ENCODE data around the gene CD200R1. TPM values are rescaled to one million over a fixed set of nuclear protein-coding genes. Genes with fewer than 3 reads are reported as not detected.

CD200R1 gene
- total and polyA plus RNA-seq, 2 of the 4 experiments (the other 2 are of a cell fraction), result under 0.01 to 0.05 TPM

- H2AK5ac ChIP-seq (ENCODE audit: low read depth, low read length), result no peak overlapping the region
- no peaks in the 10 kb centered on the region for H3K4me1 ChIP-seq (ENCODE audit: control insufficient read depth, insufficient read depth, low read length)
- H3K4ac ChIP-seq (ENCODE audit: low read depth, low read length), result no peak overlapping the region
- H3K27ac ChIP-seq (ENCODE audit: insufficient read depth, low read length), result no peak overlapping the region
- no peaks in the 10 kb centered on the region for H3K36me3 ChIP-seq (ENCODE audit: control insufficient read depth, insufficient read depth, low read length)
- H2BK5ac ChIP-seq (ENCODE audit: low read depth, low read length, poor library complexity, severe bottlenecking), result no peak overlapping the region
- no peaks in the 10 kb centered on the region for H3K79me1 ChIP-seq (ENCODE audit: low read depth in 1 of 2, low read length in 2 of 2)
- H4K91ac ChIP-seq (ENCODE audit: insufficient read depth, low read depth, low read length), result no peak overlapping the region
- H3K27me3 ChIP-seq (ENCODE audit: control insufficient read depth, insufficient read depth, low read length), result peaks cover 21% of the 10 kb centered on the region
- in situ Hi-C loops (cut with MboI; ENCODE audit: low sequenced_read_pairs), result no loop called here
- H3K56ac ChIP-seq (ENCODE audit: extremely low read depth, insufficient read depth, low read length), result no peak overlapping the region
- H4K5ac ChIP-seq (ENCODE audit: low read depth, low read length), result no peak overlapping the region
- no peaks in the 10 kb centered on the region for H3K9me1 ChIP-seq (ENCODE audit: insufficient read depth, low read length)
- no peak overlapping the region for H2AK9ac ChIP-seq (replicated peaks; ENCODE audit: low read depth, low read length, poor library complexity)
- H3K4me3 ChIP-seq (ENCODE audit: insufficient read depth, low read depth, low read length), result no peak overlapping the region
- DNase-seq (no peak), ATAC-seq (ENCODE audit: low read depth) (no peak)
- TF ChIP-seq BHLHE40 (IDR thresholded peaks at IDR 0.05; ENCODE audit: low read depth, low read length) (no peak), CEBPB (IDR thresholded peaks at IDR 0.05; ENCODE audit: low read depth, low read length) (no peak), CHD1 (IDR thresholded peaks at IDR 0.05; ENCODE audit: low read depth, low read length) (no peak), ELK1 (IDR thresholded peaks at IDR 0.05; ENCODE audit: borderline replicate concordance, low read depth, low read length) (no peak), USF2 (IDR thresholded peaks at IDR 0.05; ENCODE audit: low read depth, low read length) (no peak), MXI1 (IDR thresholded peaks at IDR 0.05; ENCODE audit: borderline replicate concordance, low read depth, low read length) (no peak), FOS (IDR thresholded peaks at IDR 0.05; ENCODE audit: low read depth, low read length) (no peak), POLR2A (IDR thresholded peaks at IDR 0.05; ENCODE audit: low read depth, low read length) (no peak), RFX5 (IDR thresholded peaks at IDR 0.05; ENCODE audit: low read depth, low read length) (no peak), MAZ (IDR thresholded peaks at IDR 0.05; ENCODE audit: borderline replicate concordance, low read depth, low read length) (no peak)
- H2AFZ ChIP-seq (replicated peaks; ENCODE audit: low read length, poor library complexity), result no peak overlapping the region
- ChIA-PET POLR2A (ENCODE audit: unreplicated experiment) (no interaction called here), CTCF (interaction anchor here (0.6 kb wide), 1 partner anchor 217 kb away, joined by 3 read pairs; no protein-coding TSS in a partner anchor)
- no peaks in the 10 kb centered on the region for H3K9me3 ChIP-seq (ENCODE audit: control insufficient read depth, insufficient read depth, low read length)
- no peak overlapping the region for H4K8ac ChIP-seq (ENCODE audit: low read depth in 2 of 2, low read length in 2 of 2)
- intact Hi-C loops (cut with micrococcal nuclease), result no loop called here
- no peak overlapping the region for H2BK20ac ChIP-seq (ENCODE audit: low read depth, low read length)
- H3K4me2 ChIP-seq (ENCODE audit: low read depth, low read length), result no peak overlapping the region
- H4K20me1 ChIP-seq (ENCODE audit: insufficient read depth, low read length), result no peaks in the 10 kb centered on the region
- dilution Hi-C loops (cut with HindIII; ENCODE audit: low sequenced_read_pairs, unreplicated experiment), result no loop called here
- H3K23ac ChIP-seq (ENCODE audit: low read depth, low read length), result no peak overlapping the region
- BruUV-seq (replicated peaks), result no TSS peak
- WGBS, 2 experiments (ENCODE audit: extremely low coverage in 2 of 2, insufficient read length in 1 of 2), result no CpG with 5 or more reads among the region's 1 CpG
- H3K14ac ChIP-seq (replicated peaks; ENCODE audit: low read depth, low read length), result no peak overlapping the region
- no peak overlapping the region for H3K18ac ChIP-seq (ENCODE audit: low read depth, low read length)
- no peak overlapping the region for H2BK15ac ChIP-seq (ENCODE audit: low read depth, low read length)
- no peak overlapping the region for H3K9ac ChIP-seq (ENCODE audit: low read depth, low read length)
- H2BK120ac ChIP-seq (ENCODE audit: low read depth, low read length), result no peak overlapping the region
Measured at GRCh38 chr3:112967425-112967824, 7.5 kb downstream of the CD200R1 start.
